ENCODE results near the gene KIF26B.

KIF26B gene

DNA sequence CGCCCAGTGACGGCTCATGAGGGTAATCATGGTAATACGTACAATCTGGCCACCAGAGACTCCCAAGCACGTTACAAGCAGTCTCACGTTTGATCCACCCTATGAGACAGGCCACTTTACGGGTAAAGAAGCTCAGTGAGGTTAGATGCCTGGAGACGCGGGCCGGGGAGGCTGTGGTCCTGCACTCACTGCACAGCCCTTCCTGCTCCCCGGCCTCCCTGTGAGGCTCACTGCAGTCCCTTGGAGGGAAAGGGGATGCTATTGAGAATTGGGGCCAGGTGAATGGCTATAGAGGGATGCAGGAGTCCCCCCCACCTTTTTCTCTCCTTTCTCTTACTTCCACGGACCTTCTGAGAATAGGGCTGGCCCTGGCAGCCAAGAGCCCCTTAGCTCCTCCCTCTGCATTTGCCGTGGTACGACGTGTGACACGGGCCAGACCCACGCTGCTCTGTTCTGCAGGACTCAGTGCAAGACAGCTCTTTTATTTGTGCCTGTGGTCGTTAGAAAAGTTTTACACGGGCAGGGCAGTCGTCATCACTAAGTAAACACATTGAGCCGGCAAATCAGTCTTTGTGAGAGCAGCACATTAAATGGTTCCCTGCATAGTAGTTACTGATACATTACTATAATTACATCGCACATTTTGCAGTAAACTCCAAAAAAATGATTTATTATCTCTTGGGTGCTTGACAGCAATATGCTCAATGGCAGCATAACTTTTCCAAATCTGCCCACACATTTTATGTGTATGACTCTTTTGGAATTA, 18.8 kb downstream of the KIF26B start:
- DNase-seq, result peak; percentile 27

DNA sequence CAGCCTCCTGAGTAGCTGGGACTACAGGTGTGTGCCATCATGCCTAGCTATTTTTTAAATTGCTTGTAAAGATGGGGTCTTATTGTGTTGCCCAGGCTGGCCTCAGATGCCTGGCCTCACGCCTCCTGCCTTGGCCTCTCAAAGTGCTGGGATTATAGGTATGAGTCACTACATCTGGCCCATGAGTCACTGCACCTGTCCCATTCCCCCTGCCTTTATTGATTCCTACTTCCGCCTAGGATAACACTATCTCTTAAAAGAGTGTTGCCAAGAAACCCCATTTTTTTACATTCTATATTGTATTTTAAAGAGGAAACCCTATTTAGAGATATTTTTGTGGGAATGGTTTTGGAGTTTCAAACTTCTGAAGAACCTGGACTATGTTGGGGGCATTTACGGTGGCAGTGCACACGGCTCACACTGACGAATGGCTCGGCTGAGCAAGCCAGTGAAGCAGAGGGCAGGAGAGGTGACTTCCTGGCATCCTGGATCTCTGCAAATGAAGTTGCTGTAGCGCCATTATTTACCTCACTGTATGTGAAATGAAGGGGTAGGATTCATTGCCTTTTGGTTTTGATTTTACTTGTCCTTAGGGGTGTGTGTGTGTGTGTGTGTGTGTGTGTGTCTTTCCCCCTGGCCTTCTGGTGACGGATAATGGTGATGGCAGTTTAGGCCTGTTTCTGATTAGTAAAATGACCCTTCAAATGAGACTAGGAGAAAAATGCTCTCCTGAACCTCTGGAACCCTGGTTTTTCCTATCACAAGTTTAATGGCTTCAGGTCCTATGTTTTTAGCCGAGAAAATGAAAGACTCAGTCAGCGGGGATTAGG, 22.5 kb downstream of the KIF26B start:
- no peak for DNase-seq

DNA sequence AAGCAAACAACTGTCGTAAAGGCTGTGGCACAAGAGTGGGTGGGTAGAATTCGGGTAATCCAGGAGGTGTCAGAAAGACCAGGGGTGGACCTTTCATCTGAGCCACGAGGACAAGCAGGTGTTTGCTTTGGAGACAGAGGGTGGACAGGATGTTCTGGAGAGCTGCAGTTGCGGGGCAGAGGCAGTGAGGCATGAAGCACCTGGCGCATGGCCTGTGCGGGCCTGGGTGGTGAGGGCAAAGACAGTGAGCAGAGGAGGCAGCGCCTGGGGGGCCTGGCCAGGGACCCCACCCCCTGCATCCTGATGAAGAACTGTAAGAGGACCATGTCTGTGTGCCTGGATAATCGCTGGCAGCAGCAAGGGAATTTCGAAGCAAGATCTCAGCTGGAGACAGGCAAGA, 24.9 kb downstream of the KIF26B start:
- no peak for DNase-seq

DNA sequence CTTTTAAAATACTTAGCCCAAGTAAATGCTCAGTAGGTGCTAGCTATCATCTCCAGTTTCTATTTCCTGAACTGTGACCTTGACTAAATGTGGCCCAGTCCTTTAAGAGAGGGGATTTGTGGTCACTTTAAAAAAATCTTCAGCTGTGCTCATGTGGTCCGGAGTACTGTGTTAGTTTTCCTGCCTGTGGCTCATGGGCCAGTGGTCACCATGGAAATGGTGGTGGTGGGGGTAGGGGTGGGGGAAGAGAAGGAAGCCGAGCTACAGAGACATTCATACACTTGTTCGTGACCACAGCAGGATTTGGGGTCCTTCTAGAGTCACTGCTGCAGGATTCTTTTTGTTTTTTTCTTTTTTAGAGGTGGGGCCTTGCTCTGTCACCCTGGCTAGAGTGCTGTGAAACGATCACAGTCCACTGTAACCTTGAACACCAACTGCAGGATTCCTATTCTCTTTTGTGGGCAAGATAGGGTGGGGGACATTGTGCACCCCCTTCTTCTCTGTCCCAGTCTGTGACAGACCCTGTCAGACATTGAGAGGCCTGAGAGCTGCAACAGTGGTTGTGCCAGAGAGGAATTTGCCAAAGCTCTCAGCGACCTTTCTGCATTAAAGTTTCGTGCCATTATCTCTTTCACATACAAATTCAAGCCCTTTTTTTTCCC, 25.8 kb downstream of the KIF26B start:
- DNase-seq, result no peak

DNA sequence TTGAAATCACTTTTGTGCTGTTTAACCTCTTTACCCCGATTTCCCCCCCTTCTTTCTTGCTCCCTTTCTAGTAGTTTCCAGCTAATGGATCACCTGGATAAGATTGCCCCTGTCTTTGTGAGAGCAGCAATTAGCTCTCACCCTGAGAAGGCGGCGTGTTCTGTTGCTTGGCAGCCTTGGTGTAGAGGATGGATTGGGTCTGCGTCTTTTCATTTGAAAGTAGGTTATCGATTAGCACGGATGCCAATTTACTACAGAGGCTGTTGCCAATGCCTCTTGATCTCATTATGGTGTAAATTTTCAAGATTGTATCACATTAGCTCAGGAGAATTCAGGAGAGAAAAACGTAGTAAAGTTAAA, 26.4 kb downstream of the KIF26B start:
- peak; percentile 47 for DNase-seq

DNA sequence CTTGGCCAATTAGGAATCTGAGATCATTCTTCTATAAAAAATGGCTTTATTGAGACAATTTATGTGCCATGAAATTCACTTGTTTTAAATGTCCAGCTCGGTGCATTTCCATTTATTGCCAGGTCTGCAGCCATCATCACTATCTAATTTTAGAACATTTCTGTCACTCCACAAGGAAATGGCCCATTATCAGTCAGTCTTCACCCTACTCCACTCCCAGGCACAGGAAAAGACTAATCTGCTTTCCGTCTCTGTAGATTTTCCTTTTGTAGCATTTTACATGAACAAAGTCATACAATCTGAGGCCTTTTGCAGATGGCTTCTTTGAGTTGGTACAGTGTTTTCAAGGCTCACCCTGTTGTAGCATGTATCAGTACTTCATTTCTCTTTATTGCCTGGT, 27.2 kb downstream of the KIF26B start:
- no peak for DNase-seq

DNA sequence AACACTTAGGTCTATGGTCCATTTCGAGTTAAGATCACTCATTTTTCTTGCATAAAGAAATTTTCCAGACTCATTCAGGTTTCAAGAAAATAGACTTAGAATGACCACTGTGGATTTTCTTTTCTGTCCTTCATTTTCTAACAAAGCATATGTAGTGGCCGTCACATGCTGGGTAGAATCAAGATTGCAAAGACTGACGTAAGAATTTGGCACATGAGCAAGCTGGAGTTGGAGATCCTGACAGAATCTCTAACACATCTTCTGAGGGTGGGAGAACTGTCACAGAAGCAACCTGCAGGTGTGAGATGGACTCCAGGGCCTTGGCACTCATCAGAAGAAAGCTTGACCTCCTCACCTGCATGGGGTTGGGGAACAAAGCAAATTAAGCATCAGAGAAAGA, 28.6 kb downstream of the KIF26B start:
- DNase-seq, result no peak

DNA sequence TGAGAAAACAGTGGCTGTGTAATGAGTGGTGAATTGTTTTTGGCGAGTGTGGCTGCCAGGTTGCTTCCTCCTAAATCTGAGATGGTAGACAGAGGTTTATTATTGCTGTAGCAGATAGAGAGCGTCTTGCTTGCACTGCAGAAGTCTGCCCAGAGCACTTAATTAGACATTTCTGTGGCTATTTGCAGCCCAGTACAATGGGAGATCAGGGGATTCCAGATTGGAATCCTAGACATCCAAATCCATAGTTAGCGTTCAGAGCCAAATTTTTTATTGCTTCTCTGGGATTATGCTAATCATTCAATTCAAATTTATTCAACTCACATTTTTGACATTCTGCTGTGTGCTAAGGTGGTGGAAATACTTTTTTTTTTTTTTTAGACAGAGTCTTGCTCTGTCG, 30.0 kb downstream of the KIF26B start:
- no peak for DNase-seq

DNA sequence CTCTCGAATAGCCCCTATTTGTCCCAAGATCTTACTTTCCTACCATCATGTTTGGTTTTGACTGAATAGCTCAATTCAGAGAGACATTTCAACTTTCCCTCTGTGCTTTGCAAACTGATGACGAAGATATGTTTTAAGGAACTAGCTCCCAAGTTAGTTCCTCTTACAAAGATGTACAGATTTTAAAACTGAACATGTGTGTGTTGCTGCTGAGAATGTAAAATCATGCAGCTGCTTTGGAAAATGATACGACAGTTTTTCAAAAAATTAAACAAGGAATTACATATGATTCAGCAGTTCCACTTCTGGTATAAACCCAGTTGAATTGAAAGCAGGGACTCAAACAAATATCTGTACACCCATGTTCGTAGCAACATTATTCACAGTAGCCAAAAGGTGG, 33.6 kb downstream of the KIF26B start:
- no peak for DNase-seq

DNA sequence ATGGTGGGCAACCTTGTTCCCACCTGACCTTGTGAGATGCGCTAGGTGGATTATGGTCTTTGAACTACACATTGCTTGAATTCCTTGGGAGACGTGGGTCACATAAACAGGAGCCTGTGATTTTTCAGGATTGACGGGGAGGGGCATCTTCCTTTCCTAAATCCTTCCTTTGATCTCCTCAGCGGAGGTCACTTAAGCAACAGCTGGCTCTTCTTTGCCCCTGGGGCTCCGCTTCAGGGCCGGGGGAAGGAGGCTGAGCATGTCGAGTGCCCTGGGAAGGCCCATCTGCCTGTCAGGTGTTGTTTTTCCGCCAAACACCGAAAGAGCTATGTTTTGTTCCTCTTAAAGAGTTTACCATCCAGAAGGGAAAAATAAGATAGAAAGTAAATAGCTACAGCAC, 40.6 kb downstream of the KIF26B start:
- no peak for DNase-seq

DNA sequence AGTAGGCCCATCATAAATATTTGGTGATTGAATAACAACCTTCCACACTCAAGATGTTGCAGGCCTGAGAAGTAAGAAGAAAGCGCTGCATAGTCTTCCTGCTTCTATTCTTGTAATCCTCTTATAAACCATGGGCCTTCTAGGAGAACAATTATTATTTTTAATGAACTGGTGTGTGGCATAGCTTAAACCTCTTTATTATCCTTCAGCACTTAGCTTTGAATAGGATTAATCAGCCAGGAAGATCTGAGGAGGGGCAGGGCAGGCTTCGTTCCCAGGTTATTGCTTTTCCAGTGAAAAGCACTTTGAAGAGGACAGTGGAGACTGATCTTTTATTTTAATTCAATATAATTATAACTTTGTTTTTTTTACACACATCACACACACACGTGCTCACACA, 42.3 kb downstream of the KIF26B start:
- no peak for DNase-seq

DNA sequence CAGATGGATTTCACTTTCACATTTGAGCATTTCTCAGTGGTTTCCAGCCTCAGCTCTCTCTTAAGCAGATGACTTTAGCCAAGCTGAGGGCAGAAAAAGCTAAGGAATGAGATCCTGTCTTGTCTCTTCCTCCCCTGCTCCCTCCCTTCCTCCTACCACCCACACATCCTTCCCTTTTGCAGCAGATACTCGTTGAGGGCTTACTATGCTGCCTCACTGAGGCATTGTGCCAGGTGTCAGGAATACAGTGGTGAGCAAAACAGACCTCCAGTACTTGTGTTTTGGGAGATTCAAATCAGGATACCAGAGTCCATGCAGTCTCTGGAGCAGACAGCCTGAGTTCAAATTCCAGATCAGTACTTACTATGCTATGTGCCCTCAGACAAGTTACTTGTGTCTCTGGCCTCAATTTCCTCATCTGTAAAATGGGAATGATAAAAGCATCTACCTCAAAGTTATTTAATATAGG, 43.2 kb downstream of the KIF26B start:
- no peak for DNase-seq

DNA sequence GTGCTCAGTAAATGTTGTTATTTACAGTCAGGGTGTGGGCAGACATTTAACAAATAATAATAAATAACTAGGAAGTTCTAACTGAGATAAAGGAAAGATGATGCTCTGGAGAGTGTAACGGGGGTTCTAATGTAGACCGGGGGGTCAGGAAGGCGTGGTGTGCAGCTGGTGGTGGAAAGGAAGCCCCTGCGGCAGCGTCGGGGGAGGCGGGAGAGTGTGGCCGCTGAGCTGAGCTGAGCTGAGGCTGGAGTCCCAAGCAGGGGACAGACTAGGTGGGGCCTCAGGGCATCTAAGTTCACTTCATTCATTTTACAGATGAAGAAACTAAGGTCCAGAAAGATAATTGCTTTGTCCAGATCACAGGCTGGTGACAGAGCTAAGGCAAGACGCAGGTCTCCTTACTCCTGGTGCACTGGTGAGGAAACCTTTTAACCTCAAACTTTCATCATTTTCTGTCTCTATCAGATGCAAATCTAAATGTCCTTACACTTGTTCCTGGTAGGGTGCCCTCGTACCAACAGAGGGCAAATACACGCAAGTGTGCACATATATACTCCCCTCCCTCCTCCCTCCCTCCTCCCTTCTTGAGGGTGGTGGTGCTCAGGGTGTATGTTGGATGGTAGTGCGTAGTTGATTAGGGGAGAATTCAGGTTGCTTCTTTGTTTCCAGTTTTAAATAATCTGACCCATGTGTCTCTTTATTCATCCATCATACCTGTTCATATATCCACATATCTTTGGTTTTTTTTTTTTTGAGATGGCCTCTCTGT, 44.1 kb downstream of the KIF26B start:
- DNase-seq, result no peak

DNA sequence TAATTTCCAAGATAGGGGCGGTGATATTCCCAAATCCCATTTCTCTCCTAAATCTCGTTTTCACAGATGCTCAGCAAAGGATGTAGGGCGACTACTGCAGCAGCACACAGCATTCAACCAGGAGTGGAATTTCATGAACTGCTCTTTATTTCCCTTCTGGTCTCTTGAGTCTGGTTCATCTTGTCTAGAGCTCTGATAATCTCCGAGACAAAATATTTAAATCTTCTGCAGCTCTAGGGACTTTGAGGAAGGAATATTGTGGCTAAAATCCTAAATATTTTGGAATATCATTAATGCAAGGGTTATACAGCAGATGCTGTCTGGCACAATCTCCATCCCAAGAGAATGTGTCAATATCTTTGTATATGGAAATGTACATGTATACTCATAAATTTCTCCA, 45.4 kb downstream of the KIF26B start:
- no peak for DNase-seq

DNA sequence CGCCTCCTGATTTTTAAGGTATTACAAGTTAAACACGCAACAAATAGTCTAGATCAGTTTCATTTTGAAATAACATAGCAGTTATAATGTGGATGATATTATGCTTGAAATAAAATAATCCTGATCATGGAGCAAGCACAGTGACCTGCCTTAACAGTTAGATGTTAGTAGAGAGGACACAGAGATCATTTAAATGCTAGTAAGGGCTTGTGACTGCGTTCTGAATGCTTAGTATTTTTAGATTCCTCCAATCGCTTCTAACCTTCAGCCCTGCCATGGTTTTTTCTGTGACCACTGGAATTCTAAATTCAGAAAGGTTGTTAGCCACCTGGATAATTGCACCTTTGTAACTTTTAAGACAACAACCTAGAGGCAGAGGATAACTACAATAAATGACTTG, 46.4 kb downstream of the KIF26B start:
- DNase-seq, result no peak

DNA sequence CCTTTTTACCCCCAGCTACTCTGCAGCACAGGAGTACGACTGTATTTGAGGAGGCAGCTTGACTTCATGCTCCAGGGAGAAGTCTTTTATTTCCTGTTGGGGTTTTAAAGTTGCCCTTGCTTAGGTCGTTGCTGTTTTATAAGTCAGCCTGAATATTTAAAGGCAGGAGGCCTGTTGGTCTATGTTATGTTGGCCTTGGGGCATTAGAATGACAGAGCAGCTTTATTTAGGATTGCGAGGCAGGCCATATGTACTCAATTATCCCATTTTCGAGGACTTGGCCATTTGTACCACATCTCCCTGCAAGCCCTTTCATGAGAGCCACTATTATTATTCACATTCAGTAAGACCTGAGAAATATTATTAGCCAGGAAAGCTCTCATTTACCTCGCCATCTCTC, 47.0 kb downstream of the KIF26B start:
- DNase-seq, result no peak

DNA sequence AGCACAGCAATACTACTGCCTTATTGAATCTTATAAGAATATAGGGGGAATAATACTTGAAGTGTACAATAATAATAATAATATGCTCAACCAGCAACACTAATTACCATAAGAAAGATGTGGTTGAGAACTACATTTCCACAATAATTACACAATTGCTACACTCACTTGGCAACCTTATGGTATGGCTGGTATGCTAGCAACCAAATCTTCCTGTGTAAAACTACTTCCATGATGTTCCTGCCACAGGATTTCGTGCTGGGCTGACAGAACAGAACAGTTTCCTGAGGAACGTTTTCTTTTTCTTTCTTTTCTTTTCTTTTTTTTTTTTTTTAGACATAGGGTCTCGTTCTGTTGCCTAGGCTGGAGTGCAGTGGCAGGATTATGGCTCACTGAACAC, 50.6 kb downstream of the KIF26B start:
- no peak for DNase-seq

DNA sequence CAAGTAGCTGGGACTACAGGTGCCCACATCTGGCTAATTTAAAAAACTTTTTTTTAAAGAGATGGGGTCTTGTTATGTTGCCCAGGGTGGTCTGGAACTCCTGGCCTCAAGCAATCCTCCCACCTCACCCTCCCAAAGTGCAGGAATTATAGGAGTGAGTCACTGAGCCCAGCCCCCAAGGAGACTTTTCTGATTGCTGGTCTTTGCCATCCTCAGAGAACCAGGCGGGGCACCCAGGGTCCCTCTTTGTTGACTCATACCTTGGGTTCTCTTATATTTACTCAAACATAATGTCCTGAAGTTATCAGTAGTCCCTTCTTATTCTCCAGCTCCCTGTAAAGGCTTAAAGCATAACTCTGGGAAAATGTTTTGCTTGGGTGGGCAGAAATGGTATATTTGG, 51.1 kb downstream of the KIF26B start:
- no peak for DNase-seq

DNA sequence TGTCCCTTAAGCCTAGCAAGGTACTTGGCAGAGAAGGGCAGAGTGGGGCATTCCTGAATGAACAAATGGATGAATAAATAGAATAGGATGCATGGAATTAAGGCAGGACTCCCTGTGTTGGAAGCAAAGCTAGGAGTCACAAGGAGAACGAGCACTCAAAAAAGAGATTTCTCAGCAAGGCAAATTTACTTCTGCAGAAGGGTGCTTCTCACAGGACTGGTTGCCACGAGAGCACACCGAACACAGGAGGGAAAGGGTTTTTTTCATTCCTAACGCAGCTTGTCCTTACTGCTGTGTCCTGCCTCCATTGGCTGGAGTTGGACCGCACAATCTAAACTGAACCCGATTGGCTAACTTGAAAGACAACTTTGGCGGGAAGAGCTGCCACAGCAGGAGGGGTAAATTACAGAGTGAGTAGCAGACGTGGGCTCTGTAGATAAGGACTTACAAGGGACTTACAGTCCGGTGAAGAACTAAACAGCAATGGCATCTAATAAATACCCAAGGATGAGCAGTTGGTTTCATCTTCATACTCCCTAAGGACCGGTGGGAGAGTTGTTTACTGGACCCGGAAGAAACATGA, 52.4 kb downstream of the KIF26B start:
- no peak for DNase-seq

DNA sequence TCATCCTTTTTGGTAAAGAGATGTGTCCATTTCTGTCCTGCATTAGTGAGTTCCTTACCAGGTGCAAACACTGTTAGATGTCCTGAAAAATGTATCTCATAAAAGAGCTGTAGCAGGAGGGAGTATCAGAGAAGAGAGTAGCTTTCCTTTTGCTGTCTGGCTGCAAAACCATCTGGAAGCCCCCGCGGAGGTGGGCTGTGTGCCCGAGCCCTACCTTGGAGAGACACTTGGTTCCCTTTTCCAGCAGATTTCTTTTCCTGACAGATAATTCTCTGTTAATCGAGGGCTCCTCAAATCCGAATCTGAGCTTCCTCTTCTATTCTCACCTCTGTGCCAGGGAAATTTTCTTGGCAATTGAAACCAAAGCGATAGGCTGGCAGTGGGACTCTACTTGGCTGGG, 53.0 kb downstream of the KIF26B start:
- DNase-seq, result no peak

DNA sequence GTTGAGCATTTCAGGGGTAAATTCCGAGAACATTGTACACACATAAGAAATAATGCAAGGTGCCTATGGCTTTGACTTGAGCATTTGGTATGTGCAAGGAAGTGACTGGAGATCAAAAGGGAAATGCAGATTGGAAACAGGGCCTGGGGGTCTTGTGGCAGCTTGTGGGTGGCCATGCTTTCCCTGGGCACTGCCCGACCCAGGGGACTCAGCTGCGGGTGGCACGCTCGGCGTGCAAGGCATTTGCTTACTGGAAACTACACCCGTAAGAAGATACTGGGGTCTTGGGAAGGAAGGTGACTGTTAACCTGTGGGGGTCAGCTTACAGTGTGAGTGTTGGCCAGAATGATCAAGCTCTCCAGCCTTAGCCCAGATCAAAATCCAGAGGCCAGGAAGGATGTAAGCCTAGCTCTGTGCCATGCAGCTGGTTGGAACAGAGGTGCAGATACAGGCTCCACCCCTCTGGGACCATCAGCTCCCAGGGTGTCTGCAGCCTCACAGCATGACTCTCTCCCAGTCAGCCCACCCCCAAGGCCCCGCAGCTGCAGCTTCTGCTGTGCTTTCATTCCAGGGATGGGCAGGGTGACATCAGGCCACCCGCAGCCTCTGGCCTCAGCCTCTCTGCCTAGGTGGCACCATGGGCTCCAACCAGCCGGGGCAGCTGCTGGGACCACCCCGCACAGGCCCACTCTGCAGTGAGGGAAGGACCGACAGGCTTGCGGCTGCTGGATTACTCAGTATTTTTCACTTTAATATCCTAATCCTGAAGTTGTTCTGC, 55.1 kb downstream of the KIF26B start:
- no peak for DNase-seq
